KOPT-K1 (cell line): Measurements from ENCODE around the gene FGF7.

Experiments
- H3K27ac ChIP-seq: fragments of 200-600 bp; sonication (generic); 2 replicates; pipeline ENCODE4 v1.5.1; 2016; ENCODE audit warnings: antibody characterized with exemption, mild to moderate bottlenecking, low read depth, low read length; ENCODE audit not compliant: poor library complexity, severe bottlenecking
- H3K36me3 ChIP-seq: fragments of 200-600 bp; sonication (generic); 2 replicates; pipeline ENCODE4 v1.5.1; 2017; ENCODE audit warnings: antibody characterized with exemption, mild to moderate bottlenecking, low read length, moderate library complexity; ENCODE audit not compliant: insufficient read depth
- H3K9me3 ChIP-seq: fragments of 200-600 bp; sonication (generic); 2 replicates; pipeline ENCODE4 v1.5.1; 2017; ENCODE audit warnings: antibody characterized with exemption, low read length, mild to moderate bottlenecking; ENCODE audit not compliant: insufficient read depth, poor library complexity, severe bottlenecking

Gene FGF7

DNA sequence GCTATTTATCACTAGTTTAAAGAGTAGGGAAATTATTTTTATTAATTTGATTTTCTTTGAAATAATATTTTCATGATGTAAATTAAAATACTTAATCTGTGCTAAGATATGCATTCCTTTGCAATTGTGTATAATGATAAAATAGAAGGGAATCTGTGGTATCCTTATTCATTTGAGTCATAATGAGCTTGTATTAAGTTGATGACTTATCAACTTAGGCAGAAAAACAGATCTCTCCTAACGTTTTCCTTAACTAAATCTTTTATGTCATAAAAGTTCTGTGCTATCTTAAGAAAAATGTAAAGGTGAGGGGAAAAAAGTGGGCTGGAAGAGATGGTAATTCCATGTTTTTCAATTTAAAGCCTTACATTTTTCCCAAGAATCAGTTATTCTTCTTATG, 1.9 kb downstream of the FGF7 start:
- Histone ChIP-seq H3K9me3 (no peaks in the 10 kb centered on the region), H3K27ac (no peak overlapping the region), H3K36me3 (no peaks in the 10 kb centered on the region)

DNA sequence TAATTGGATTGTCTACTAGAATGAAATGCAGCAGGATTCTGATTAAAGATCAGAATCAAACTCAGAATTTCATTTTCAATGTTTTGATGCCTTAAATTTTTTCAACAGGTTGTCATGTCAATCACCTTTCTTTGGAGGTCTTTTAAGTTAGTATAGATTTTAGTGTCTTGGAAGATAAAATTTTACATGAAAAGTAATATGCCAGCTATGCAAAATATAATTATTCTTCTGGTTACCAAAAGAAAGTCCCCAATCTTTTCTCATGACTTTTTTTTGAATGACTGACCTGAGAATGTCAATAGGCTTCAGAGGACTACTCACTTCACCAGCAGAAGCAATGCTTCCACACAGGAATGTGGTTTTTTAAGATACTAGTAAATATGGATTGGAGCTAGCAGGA, 4.3 kb downstream of the FGF7 start:
- Histone ChIP-seq H3K9me3 (no peaks in the 10 kb centered on the region), H3K27ac (no peak overlapping the region), H3K36me3 (no peaks in the 10 kb centered on the region)

DNA sequence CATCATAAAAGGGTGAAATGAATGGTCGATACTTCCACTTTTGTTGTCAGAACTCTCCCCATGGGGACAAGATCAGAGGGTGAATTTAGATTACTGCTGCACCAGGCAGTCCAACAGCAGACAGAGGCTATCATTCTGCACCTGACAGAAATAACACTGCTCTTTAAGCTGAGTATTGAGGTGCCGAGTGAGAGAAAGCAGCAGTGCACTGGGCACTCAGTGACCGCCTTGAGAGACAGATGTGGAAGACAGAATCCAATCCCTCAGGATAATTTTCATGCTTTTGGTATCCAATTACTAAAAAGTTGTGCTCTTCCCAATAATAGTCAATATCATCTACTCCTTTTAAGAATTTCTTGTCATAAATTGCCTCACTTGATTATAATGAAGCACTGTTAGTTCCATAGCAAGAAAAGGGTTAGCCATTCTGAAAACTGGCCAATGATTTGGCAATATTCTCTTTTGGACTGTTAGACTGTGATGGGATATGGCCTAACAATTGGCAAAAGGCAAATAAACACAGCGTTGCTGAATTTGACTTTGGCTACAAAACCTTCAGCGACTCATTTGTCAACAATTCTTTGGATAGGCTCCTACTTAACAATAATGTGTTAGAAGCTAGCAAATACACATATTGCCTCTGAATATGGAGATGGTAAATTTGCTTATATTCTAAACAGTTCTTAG, 5.5 kb downstream of the FGF7 start:
- Histone ChIP-seq H3K9me3 (no peaks in the 10 kb centered on the region), H3K27ac (no peak overlapping the region), H3K36me3 (no peaks in the 10 kb centered on the region)

DNA sequence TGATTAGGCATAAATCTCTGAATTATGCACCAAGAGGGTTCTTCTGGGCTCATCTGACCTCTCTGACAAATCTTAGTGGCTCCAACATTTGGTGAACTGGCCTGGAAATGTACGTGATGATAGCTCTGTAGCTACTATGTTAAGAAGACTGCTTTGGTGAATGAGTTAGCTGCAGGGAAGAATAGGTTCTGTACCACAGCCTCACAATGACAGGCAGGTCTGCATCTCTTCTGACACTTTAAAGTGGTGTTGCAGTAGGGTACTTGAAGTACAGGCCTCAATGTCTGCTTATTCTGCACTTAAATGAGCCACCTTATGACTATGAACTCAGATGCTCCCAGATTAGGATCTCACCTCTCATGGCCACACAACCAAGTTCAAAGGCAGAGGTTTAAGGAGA, 7.0 kb downstream of the FGF7 start:
- Histone ChIP-seq H3K36me3 (no peaks in the 10 kb centered on the region), H3K27ac (no peak overlapping the region), H3K9me3 (no peaks in the 10 kb centered on the region)

DNA sequence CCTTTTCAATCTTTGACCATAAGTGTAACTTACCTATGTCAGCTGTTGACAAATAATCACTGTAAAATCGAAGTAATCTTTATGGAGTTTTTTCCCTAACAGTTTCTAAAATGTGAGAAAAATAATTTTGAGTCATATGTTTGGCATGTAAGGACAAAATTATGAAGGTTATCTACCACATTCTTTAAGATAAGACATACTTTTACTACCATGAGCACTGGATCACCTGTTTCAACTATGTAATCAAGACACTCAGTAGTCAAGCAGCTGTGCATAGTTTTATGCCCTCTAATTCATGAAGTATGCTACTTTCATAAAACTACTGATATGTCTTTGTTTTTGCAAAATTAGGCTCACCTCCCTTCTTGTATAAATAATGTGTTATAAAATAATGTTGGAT, 12.1 kb downstream of the FGF7 start:
- Histone ChIP-seq H3K36me3 (no peaks in the 10 kb centered on the region), H3K27ac (no peak overlapping the region)

DNA sequence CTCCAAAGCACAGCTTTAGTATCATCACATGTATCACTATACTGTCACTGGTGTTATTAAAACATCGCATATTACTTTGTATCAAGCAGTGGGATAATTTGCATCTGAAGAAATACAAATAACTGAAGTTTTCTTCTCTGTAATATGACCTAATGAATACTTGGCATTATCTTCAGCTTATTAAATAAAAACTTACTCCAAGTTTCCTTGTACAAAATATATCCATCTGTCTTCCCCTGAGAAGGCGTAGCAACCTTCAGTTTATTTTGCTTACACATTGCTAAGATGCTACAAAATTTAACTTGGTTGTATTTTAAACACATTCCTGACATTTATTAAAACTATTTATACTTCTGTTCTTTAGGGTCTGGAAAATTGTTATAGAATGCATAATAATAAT, 13.7 kb downstream of the FGF7 start:
- Histone ChIP-seq H3K36me3 (no peaks in the 10 kb centered on the region), H3K27ac (no peak overlapping the region), H3K9me3 (no peaks in the 10 kb centered on the region)

More for the DNA sequence above, 12.1 kb downstream of the FGF7 start:
- no peaks in the 10 kb centered on the region for H3K9me3 ChIP-seq

DNA sequence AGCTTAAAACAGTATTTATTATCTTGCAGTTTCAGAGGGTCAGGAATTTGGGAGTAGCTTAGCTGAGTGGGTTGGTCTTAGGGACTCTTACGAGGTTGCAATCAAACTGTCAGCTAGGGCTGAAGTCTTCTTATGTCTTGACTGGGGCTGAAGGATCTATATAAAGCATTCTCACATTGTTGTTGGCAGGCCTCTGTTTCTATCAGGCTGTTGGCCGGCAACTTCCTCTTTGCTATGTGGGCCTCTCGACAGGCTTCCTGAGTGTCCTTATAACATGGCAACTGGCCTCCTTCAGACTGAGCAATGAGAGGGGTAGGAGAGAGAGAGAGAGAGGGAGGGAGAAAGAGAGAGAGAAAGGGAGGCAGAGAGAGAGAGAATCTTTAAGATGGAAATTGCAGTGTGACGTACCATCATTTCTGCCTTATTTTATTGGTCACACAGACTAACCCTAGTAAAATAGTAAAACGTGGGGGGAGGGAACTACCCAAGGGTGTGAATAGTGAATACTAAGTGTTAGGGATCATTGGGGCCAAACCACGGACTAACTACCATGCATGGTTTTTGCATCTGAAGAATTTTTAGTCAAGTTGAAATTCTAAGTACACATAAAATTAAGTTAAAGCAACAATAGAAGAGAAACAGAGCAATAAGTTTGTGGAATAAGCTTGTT, 16.1 kb downstream of the FGF7 start:
- H3K27ac ChIP-seq, result no peak overlapping the region
- no peaks in the 10 kb centered on the region for H3K9me3 ChIP-seq
- H3K36me3 ChIP-seq, result no peaks in the 10 kb centered on the region

DNA sequence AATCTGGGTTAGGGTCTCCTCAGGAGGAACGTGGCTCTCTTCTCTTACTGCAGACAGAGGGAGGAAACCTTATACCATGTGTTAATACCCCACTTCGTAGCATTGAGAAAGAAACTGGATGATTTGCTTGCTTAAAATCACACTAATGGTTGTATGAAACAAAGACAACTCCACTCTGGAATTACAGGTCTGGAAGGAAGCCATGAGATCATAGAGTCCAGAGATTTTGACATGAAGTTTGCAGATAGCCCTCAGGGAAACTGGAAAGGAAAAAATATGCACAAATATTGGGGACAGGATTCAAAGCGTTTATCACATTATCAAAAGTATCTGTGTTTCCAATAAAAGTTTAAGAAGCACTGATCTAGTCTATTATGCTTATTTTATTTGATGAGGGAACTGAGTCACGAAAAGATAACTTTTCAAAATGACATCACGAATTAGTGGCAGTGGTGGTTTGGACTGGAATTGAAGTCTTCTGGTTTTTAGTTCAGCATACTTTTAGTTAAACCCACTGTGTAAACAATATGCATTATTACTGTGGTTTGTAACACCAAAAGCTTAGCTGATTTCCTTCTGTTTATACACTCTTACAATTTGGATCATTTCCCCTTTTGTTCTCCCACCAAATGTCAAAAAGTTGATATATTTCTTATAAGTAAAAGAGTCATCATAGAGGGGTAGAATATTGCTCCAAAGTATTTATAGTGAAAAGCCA, 16.8 kb downstream of the FGF7 start:
- Histone ChIP-seq H3K27ac (no peak overlapping the region), H3K9me3 (no peaks in the 10 kb centered on the region), H3K36me3 (no peaks in the 10 kb centered on the region)

DNA sequence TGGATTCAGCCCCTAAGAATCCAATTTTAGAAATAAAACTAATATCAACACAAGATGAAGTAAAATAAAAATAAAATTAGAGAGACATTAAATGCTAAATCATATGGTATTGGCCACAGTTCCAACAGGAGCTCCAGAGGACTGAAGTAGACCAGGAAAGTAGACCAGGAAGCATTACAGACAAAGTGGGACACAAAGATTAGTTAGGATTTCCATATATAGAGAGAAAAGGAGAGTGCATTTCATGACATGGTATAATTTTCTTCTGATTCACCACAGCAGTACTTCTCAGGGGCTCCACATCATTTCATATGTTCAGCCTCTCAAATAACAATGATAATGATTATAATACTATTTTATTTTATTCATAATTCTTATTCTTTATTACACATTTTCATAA, 18.3 kb downstream of the FGF7 start:
- Histone ChIP-seq H3K27ac (no peak overlapping the region), H3K9me3 (no peaks in the 10 kb centered on the region), H3K36me3 (no peaks in the 10 kb centered on the region)

DNA sequence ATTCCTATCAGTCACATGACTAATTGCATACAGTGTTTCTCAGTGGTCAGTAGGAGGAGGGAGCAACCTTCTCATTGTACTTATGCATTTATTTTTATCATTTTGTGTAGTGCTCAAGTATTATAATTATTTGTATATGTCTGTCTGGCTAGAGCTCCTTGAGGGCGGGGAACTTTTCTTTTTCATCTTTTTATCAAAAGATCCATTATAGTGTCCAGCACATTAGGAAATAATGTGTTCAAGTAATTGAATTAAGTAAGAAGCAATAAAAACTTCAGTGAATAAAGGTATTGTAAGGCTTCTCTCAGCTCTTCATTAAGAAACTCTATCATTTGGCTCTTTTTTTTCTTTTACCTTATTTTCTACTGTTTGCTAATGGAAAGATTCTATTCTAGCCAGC, 18.8 kb downstream of the FGF7 start:
- H3K9me3 ChIP-seq, result no peaks in the 10 kb centered on the region
- H3K27ac ChIP-seq, result no peak overlapping the region
- H3K36me3 ChIP-seq, result no peaks in the 10 kb centered on the region

DNA sequence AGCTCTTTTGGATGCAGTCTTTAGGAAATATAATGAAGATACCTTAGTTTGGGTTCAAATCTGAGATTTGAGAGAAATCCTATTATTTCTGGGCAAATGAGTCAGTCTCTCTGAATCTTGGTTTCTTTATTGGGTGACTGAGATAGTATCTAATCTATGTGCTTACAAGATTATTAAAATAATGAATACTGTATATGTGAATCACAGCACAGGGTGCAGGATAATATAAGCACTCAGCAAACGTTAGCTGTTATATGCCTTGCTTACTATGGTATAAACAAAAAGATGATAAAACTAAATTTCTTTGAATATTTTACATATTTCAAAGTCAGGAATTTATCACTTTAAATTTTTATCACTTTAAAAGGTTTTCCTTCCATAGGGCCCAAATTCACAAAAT, 29.6 kb downstream of the FGF7 start:
- Histone ChIP-seq H3K9me3 (no peaks in the 10 kb centered on the region), H3K36me3 (no peaks in the 10 kb centered on the region), H3K27ac (no peak overlapping the region)

DNA sequence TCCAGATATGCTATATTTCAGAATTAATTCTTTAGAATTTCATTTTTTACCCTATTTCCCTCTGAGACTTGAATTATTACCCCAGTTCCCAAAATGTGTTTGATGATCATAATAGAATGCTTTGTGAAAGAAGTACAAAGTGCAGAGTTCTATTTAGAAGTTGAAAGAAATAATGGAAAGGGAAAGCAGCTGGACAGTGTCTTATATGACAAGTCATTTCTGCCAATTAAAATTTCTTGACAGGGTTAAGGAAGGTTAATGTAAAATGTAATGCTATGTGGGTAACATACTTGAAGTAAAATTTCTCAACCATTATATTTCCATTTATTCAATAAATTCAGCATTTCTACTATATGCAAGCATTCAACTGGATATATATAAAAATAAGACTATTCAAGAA, 33.1 kb downstream of the FGF7 start:
- Histone ChIP-seq H3K9me3 (no peaks in the 10 kb centered on the region), H3K36me3 (no peaks in the 10 kb centered on the region), H3K27ac (no peak overlapping the region)

DNA sequence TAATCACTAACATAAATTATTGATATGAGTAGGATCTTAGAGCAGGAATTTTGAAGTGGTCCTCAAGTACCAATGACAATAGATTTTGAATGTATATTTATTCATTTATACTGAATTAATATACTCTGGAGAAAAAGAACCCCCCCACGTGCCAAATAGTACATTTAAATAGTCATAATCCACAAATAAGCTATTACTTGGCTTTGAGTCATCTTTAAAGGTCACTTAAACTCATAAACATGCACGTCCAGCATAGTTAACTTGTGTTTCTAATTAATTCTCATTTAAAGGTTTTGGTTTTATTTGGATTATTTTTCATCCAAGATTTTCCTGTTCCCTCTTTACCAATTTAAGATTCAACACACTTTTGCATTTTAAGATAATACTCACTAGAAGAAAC, 35.1 kb downstream of the FGF7 start:
- H3K9me3 ChIP-seq, result no peaks in the 10 kb centered on the region
- no peak overlapping the region for H3K27ac ChIP-seq
- H3K36me3 ChIP-seq, result no peaks in the 10 kb centered on the region

DNA sequence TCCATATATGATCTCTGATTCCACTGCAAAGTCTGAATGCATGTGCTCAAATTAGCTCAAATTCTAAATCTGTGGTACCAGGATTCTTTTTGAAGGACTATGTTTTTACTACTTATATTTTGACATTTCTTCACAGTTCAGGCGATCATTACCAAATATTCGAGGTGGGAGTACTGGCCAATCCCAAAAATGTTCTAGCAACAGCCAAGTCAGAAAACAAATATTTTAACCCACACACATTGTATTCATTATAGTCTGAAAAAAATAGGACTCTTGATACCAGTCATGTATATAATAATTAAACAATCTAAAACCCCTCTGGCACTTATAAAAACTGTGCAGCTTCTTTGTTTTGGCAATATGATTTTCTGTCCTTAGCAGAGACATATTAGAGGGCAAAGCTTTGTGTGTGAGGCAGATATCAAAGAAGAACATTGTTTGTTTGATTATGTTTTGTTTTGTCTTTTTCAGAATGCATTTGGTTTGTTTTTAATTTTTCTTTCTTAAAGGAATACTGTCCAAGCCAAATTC, 37.4 kb downstream of the FGF7 start:
- no peaks in the 10 kb centered on the region for H3K36me3 ChIP-seq
- H3K9me3 ChIP-seq, result no peaks in the 10 kb centered on the region
- H3K27ac ChIP-seq, result no peak overlapping the region

DNA sequence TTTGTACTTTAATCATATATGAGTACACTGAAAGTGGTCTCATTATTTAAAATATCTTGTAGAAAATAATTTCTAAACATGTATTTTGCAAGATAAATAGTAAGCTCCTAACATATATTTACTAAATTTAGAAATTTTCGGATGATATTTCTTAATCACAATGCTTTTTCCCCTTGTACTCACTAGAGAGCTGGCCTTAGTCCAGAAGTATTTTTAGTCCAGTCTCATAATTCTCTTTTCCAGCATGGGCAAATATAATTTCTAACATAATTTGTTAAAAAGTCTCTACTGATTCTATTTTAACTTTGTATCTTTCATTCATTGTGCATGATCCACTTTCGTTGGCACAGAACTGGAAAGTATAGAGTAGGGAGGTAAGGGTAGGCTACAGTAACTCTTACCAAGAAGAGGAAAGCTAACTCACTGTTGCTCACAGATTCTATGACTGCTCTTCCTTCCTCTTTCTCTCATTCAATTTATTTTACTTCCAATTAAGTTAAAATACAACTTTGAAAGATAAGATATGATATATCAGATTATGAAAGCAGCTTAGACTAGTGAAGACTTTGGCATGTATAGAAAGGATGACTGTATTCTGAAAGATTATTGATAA, 39.3 kb downstream of the FGF7 start:
- Histone ChIP-seq H3K36me3 (no peaks in the 10 kb centered on the region), H3K9me3 (no peaks in the 10 kb centered on the region), H3K27ac (no peak overlapping the region)
